Measurements from ENCODE around the gene E4F1. TPM values are rescaled to one million over a fixed set of nuclear protein-coding genes. Genes with fewer than 3 reads are reported as not detected.

The E4F1 gene
- total and polyA plus RNA-seq, 2 of the 8 experiments (the other 6 are each of a cell fraction or from before 2014, with no cell fraction given), result 22.2 to 27.0 TPM

DNA sequence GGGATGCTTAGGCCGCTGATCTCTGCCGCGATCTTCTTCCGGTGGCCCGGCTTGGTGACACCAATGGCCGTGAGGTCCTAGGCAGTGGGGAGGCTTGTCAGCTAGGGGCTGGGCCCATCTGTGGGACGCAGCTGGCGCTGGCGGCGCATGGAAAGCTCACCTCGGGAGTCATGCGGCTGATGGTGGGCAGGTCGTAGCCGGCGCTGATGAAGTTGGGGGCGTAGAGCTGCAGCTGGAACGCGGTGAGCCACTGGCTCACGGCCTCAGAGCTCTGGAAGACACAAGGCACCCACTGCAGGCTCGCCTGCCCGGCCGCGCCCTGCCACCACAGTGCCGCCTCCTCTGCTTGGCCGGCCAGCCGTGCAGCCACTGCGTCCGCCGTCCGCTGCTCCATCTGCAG lies 39.7 kb upstream of the E4F1 start:
- Histone ChIP-seq H3K56ac (replicated peaks; ENCODE audit: insufficient read length, low read depth, low read length) (no peak overlapping the region), H3K4me3 (ENCODE audit: extremely low read depth in 1 of 4, insufficient read depth in 2 of 4, low read depth in 3 of 4, low read length in 4 of 4) (no peak overlapping the region), H2BK20ac (ENCODE audit: low read length) (no peak overlapping the region), H3K4me1 (replicated peaks in 1 of 4; ENCODE audit: control insufficient read depth in 3 of 4, insufficient read depth in 4 of 4, low read length in 3 of 4) (peaks cover 0 to 7% (median 2%) of the 10 kb centered on the region in 4 experiments; a peak in 4 of 7 replicates), H3K79me1 (ENCODE audit: low read depth, low read length) (no peaks in the 10 kb centered on the region), H3K23me2 (ENCODE audit: low read depth, low read length) (peaks cover 2% of the 10 kb centered on the region; the same call in 1 of the 2 replicates), H3K9ac (replicated peaks in 1 of 4; ENCODE audit: extremely low read depth in 1 of 4, low read depth in 3 of 4, low read length in 3 of 4) (no peak overlapping the region), H4K91ac (replicated peaks; ENCODE audit: insufficient read length, low read length) (no peak overlapping the region), H3K18ac (ENCODE audit: extremely low read depth, low read length) (no peak overlapping the region), H3K36me3 (ENCODE audit: control insufficient read depth in 2 of 4, insufficient read depth in 4 of 4, low read length in 3 of 4) (peaks cover 0 to 4% (median 0%) of the 10 kb centered on the region in 4 experiments; a peak in 1 of 8 replicates), H4K5ac (ENCODE audit: insufficient read length, low read depth, low read length) (no peak overlapping the region), H3K14ac (ENCODE audit: insufficient read length) (no peak overlapping the region), H2BK12ac (ENCODE audit: low read depth, low read length) (no peak overlapping the region), H3K9me3 (ENCODE audit: insufficient read depth in 2 of 2, low read depth in 1 of 2, low read length in 1 of 2) (no peaks in the 10 kb centered on the region), H3K27me3 (replicated peaks in 1 of 4; ENCODE audit: control insufficient read depth in 3 of 4, extremely low read depth in 1 of 4, insufficient read depth in 3 of 4, low read length in 3 of 4) (no peaks in the 10 kb centered on the region; a peak in 1 of 7 replicates), H2BK15ac (ENCODE audit: low read length) (no peak overlapping the region), H2AK5ac (ENCODE audit: low read depth, low read length) (no peak overlapping the region), H2AFZ (ENCODE audit: low read length) (no peak overlapping the region), H4K8ac (ENCODE audit: extremely low read depth, insufficient read depth, low read length) (no peak overlapping the region), H3K4me2 (ENCODE audit: insufficient read depth in 1 of 2, low read depth in 2 of 2, low read length in 2 of 2) (no peak overlapping the region), H4K20me1 (replicated peaks in 1 of 2; ENCODE audit: control insufficient read depth in 1 of 2, insufficient read depth in 2 of 2, low read length in 2 of 2) (peaks cover 0 to 6% of the 10 kb centered on the region in 2 experiments), H3K27ac (ENCODE audit: low read depth, low read length) (no peak overlapping the region), H3K79me2 (ENCODE audit: control insufficient read depth in 1 of 2, insufficient read depth in 2 of 2, low read length in 2 of 2) (no peaks in the 10 kb centered on the region), H3K23ac (ENCODE audit: insufficient read length) (no peak overlapping the region), H2BK120ac (replicated peaks; ENCODE audit: low read depth, low read length) (no peak overlapping the region), H3K4ac (replicated peaks; ENCODE audit: insufficient read length, low read depth, low read length) (no peak overlapping the region), H2BK5ac (ENCODE audit: low read depth, low read length) (no peak overlapping the region)
- TF ChIP-seq SP4 (IDR thresholded peaks at IDR 0.05; ENCODE audit: low read length) (no peak), CREB1 (IDR thresholded peaks at IDR 0.05) (no peak), BCL11A (IDR thresholded peaks at IDR 0.05; ENCODE audit: low read depth in 2 of 2, low read length in 2 of 2) (no peak), RNF2 (IDR thresholded peaks at IDR 0.05; ENCODE audit: borderline replicate concordance, low read depth, low read length, missing control alignments, poor library complexity, severe bottlenecking) (no peak), KDM5A (IDR thresholded peaks at IDR 0.05; ENCODE audit: low read length) (no peak), KDM4A (IDR thresholded peaks at IDR 0.05; ENCODE audit: low read depth, low read length, severe bottlenecking) (no peak), EP300 (IDR thresholded peaks at IDR 0.05; ENCODE audit: borderline replicate concordance in 1 of 2, low read depth in 2 of 2, low read length in 2 of 2) (no peak), PHF8 (conservative IDR thresholded peaks at IDR 0.05; ENCODE audit: low read depth, low read length) (no peak)
- TF ChIP-seq, protein P1, sequence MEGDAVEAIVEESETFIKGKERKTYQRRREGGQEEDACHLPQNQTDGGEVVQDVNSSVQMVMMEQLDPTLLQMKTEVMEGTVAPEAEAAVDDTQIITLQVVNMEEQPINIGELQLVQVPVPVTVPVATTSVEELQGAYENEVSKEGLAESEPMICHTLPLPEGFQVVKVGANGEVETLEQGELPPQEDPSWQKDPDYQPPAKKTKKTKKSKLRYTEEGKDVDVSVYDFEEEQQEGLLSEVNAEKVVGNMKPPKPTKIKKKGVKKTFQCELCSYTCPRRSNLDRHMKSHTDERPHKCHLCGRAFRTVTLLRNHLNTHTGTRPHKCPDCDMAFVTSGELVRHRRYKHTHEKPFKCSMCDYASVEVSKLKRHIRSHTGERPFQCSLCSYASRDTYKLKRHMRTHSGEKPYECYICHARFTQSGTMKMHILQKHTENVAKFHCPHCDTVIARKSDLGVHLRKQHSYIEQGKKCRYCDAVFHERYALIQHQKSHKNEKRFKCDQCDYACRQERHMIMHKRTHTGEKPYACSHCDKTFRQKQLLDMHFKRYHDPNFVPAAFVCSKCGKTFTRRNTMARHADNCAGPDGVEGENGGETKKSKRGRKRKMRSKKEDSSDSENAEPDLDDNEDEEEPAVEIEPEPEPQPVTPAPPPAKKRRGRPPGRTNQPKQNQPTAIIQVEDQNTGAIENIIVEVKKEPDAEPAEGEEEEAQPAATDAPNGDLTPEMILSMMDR (IDR thresholded peaks at IDR 0.05; ENCODE audit: control extremely low read depth in 1 of 3, insufficient read depth in 1 of 3, low read depth in 1 of 3, low read length in 3 of 3), result no peak
- TF ChIP-seq, protein P2, sequence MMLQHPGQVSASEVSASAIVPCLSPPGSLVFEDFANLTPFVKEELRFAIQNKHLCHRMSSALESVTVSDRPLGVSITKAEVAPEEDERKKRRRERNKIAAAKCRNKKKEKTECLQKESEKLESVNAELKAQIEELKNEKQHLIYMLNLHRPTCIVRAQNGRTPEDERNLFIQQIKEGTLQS (IDR thresholded peaks at IDR 0.05; ENCODE audit: insufficient read depth, low read depth, low read length), result no peak
- DNase-seq (ENCODE audit: low read depth in 1 of 2, low spot score in 2 of 2) (no peak), FAIRE-seq (no peak)
- ChIA-PET CTCF (ENCODE audit: partially characterized antibody) (interaction anchor here (0.5 to 0.8 kb wide), 2 partner anchors 11 to 128 kb away, joined by 3 to 4 read pairs; no protein-coding TSS in a partner anchor), POLR2A (ENCODE audit: partially characterized antibody) (interaction anchor here (0.6 to 4.9 kb wide), 10 partner anchors 9 to 158 kb away, joined by 3 to 17 read pairs (median 3); partner anchors contain the start of genes NHERF2, PGP and TRAF7)
- 96% methylated on average over 29 of the region's 30 CpGs; no CpG with 5 or more reads in 1 of the 2 experiments for WGBS, 2 experiments (ENCODE audit: extremely low coverage in 1 of 2, insufficient coverage in 1 of 2, insufficient read length in 1 of 2, insufficient replicate concordance in 2 of 2, low coverage in 1 of 2, low lambda C conversion rate in 2 of 2, missing lambda C conversion rate in 1 of 2)
